Limb (tissue), 2 donors: ENCODE measurements around the gene MAPK8IP2.
"Not testable (repeated sequence)": the region's sequence is repeated elsewhere in the genome, so short reads cannot be mapped to it uniquely, and the experiment has no call there.

ENCODE experiments used
- DNase-seq, 2 donors: peaks; one replicate each; pipeline ENCODE4 v3.0.0-alpha.2; 2016; ENCODE audit errors: extremely low spot score in 2 of 2

The MAPK8IP2 gene

GRCh38 chr22:50599816-50600455, 657 bp upstream of the MAPK8IP2 start:
- peak in 1 of 2 donors; percentile 86 for DNase-seq

- DNase-seq = no peak
These were observed 525 bp downstream of the MAPK8IP2 start for GRCh38 chr22:50600967-50601668.

- DNase-seq = no peak
These were observed 1.2 kb downstream of the MAPK8IP2 start for GRCh38 chr22:50601669-50602337.

GRCh38 chr22:50602338-50602700, 1.7 kb downstream of the MAPK8IP2 start:
- DNase-seq = no peak

GRCh38 chr22:50603511-50604255, 3.1 kb downstream of the MAPK8IP2 start:
- no peak for DNase-seq

- no peak for DNase-seq
These were observed 3.8 kb downstream of the MAPK8IP2 start for GRCh38 chr22:50604256-50605001.

GRCh38 chr22:50605002-50605612, 4.5 kb downstream of the MAPK8IP2 start:
- no peak for DNase-seq

- no peak for DNase-seq
These were observed 5.1 kb downstream of the MAPK8IP2 start for GRCh38 chr22:50605613-50606074.

GRCh38 chr22:50606165-50606945, 5.8 kb downstream of the MAPK8IP2 start:
- no peak for DNase-seq

- DNase-seq = no peak
These were observed 6.5 kb downstream of the MAPK8IP2 start for GRCh38 chr22:50606946-50607658.

GRCh38 chr22:50607659-50608020, 7.0 kb downstream of the MAPK8IP2 start:
- no peak for DNase-seq

GRCh38 chr22:50608058-50608840, 7.7 kb downstream of the MAPK8IP2 start:
- DNase-seq = not testable (repeated sequence)

GRCh38 chr22:50608996-50609395, 8.4 kb downstream of the MAPK8IP2 start:
- DNase-seq = no peak

- DNase-seq = no peak
These were observed 9.0 kb downstream of the MAPK8IP2 start for GRCh38 chr22:50609599-50609998.

- no peak for DNase-seq
These were observed 9.5 kb downstream of the MAPK8IP2 start for GRCh38 chr22:50610041-50610451.

- DNase-seq = no peak
These were observed 10.0 kb downstream of the MAPK8IP2 start for GRCh38 chr22:50610581-50610980.

GRCh38 chr22:50611341-50612060, 10.9 kb downstream of the MAPK8IP2 start:
- no peak for DNase-seq

GRCh38 chr22:50612168-50612527, 11.6 kb downstream of the MAPK8IP2 start:
- no peak for DNase-seq
